IPS DF 4.7 (cell line): Measurements from ENCODE around the gene ZRANB1.

Source experiments
- DNase-seq: peaks from one replicate; pipeline ENCODE4 v3.0.0-alpha.2; 2013; ENCODE audit warnings: low spot score; ENCODE audit errors: extremely low read depth

The ZRANB1 gene

GRCh38 chr10:125017547-125018298 is 75.8 kb downstream of the ZRANB1 start:
- no peak for DNase-seq

DNA sequence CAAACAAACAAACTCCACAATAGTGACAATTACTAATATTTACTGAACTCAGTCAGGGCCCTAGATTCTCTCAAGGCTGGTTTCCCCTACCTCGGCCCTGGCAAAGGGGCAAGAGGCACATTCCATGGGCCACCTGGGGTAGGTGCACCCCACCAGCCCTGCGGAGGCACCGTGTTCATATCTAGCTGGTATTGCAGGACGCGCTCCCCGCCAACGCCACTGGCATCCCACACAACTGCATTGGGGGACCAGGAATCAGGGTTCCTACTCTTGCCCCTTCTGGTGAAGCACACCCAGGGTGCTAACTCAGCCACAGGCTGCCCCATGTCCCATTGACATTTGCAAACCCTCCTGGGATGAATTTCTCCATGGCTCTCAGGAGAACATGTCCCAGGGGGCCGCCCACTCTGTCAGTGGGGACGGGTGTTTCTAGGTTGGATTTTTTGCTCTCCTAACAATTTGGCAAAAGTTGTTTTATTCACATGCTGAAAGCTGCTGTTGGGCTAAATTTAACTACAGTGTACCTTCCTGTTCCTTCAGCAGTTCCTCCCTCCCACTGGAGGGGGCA is 76.7 kb downstream of the ZRANB1 start:
- DNase-seq, result no peak

DNA sequence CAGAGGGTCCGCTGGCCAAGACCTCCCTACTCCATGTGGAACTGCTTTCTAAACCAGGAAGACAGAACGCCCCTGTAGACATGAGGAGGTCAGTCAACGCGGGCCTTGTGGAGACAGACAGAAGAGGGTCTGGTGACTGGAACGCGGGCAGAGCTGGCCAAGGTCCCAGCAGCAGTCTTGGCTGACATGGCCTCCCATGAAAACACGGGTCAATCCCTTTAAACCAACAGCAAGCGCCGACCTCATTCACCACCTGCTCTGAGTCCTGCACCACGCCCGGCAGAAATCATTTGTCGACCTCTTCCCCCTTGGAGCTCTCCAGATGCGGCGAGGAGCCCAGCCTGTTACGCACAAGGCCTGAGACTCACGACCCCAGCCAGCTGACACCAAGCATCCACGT is 78.5 kb downstream of the ZRANB1 start:
- no peak for DNase-seq

GRCh38 chr10:125020871-125021270 is 78.9 kb downstream of the ZRANB1 start:
- no peak for DNase-seq

DNA sequence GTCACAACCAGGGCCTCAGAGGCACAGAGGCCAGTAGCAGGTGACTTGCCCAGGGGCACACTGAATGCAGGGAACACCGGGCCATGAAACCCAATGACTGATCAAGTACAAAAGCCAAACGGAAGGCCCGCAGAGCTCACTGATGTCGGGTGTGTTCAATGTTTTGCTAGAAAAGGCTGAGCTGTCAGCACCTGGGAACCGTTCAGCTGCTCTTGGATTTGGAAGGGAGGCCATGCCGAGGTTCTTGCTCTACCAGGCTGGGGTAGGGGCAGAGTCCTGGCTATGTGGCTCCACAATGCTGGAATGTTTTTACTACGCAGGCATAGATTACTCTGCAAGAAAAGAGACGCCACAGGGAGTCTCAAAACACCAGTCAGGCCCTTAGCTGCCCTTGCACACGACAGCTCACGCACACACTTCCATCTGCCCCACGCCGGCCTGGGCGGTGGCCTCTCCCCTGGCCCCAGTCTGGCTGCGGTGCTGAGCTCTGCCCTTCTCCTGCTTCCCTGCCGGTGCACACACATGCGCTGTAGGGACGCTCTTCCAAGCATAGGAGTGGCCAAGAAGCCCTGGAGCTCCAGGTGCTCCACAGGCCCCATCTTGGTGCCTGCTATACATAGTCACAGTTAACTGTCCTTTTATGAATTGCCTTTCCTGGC is 79.9 kb downstream of the ZRANB1 start:
- no peak for DNase-seq

DNA sequence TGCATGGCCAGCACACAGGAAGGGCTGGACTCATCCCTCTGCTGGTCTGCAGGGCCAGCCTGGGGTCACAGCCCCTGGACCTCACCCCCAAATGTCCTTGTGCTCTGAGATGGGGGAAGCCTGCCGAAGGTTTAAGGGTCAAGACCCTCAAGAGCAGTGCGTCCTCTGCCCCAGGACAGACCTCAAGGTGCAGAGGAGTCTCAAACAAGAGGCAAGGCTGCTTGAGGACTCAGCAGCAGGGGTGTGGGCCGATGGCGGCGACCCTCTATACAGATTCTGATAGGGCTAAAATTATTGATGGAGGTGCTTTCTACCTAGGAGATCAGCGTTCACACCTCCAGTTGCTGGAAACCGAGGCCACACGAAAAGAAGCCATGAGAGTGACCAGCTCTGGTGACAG is 80.7 kb downstream of the ZRANB1 start:
- no peak for DNase-seq

DNA sequence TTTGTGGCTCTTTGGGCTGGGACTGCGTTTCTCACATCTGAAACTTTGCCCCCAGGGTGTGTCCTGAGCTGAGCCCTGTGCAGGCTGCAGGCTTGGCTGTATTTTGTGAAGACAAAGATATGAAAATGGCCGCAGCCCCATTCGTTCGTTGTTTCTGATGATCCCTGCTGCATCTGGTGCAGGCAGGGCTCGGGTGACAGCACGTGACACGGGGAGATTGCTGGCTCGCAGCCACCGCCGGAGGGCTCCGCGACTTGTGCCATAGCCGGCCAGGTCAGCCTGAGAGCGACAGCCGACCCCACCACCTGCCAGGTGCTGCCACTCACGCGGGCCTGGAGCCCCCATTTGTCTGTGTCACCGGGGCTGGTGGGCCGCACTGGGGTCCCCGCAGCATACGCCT is 81.3 kb downstream of the ZRANB1 start:
- no peak for DNase-seq

DNA sequence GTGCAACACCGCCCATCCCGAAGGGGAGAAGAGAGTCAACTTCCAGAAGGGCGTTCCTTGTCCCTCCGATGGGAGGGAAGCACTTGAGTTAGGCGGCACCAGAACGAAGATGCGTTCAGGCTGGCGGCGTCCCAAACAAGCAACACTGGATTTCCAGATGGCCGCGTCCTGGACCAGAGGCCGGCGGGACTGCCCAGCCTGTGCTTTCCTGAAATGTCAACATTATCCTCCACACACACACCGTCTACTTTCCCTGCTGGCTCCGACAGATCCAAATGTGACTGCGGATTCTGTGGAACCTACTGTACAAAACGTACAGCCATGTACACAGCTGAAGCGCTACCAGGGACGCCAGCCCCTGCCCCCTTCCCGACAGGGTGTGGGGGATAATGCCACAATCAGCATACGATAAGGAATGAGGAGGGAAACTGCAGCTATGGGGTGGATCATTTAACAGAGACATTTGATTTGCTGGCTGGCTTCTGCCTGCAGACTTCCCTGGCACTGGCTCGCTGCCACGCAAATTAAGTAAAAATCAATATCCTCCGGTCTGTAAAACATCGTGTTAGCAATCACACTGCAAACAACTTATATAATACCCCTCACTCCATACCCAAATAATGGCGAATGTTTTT is 82.1 kb downstream of the ZRANB1 start:
- no peak for DNase-seq

GRCh38 chr10:125024497-125025234 is 82.7 kb downstream of the ZRANB1 start:
- DNase-seq, result no peak

- no peak for DNase-seq
Measured at GRCh38 chr10:125025341-125025740, 83.4 kb downstream of the ZRANB1 start.

- no peak for DNase-seq
Measured at GRCh38 chr10:125026036-125026931, 84.4 kb downstream of the ZRANB1 start.

GRCh38 chr10:125026974-125027735 is 85.2 kb downstream of the ZRANB1 start:
- DNase-seq, result no peak

GRCh38 chr10:125027871-125028869 is 86.2 kb downstream of the ZRANB1 start:
- no peak for DNase-seq

DNA sequence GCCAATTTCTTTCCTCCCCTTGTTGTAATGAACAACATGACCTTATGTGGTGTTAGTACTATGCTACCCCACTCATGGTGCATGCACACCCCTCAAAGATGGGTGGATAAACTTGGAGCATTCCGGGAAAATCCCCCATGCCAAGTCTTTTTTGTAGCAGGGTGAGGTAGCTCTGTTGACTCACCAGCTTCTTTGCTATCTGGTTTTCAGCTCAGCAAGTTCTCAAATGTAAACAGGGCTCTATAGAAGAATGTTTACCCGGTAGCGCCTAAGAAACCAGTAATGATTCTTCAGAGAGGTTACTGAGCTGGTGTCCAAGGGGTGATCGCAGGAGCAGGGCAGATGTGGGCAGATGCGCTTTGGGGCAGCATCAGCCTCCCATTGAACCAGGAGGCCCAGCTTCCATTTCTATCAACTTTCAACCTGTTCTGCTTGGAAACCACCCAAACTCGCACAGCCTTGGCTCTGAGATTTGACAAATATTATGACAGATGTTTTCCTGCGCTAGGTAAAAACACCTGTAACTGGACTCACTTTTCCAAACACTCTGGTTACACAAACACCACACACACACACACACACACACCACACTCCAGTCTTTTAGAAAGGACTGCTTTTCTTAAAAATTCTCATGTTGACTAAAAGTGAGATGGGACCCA is 87.8 kb downstream of the ZRANB1 start:
- no peak for DNase-seq

- no peak for DNase-seq
Measured at GRCh38 chr10:125030567-125031197, 88.8 kb downstream of the ZRANB1 start.

DNA sequence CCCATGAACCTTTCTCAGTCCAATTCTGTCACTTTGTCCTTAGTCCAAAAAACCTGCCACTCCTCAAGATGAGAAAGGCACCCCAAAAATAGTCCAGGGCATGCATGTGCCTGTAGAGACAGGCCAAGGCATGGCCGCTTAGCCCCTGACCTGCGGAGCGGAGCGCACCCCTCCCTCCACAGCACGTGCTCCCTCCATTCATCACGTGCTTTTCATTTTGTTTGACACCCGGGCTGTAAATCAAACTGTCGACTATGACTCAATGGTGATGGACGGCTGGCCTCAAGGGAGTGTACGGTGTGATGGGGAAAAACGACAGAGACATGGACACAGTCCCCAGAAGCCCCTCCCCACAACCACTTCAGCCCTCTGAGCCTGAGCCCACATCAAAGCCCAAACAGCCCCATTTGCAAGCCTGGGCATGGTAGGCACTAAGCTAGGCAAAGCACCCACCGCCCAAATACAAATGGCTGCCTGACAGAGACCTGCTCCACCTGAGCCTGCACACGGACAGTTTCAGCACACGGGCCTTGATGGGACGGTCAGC is 90.6 kb downstream of the ZRANB1 start:
- no peak for DNase-seq
